ENCODE measurements around the gene SPOPL. TPM values are rescaled to one million over a fixed set of nuclear protein-coding genes. Genes with fewer than 3 reads are reported as not detected.

The SPOPL gene
- total RNA-seq, 1 experiment from 2014 or later: 13.6 TPM

GRCh38 chr2:138493334-138493733 is 8.2 kb upstream of the SPOPL start:
- no peak for DNase-seq
- Histone ChIP-seq H3K9ac (ENCODE audit: extremely low read depth, insufficient read length, low read length) (no peak overlapping the region), H3K23me2 (ENCODE audit: insufficient read length, low read depth, low read length, poor library complexity, severe bottlenecking) (no peaks in the 10 kb centered on the region), H3K9me3 (ENCODE audit: control insufficient read depth, low read depth, low read length) (no peaks in the 10 kb centered on the region), H3K4ac (ENCODE audit: low read depth, low read length) (no peak overlapping the region), H2AFZ (ENCODE audit: low read length) (no peak overlapping the region), H3K79me2 (ENCODE audit: insufficient read depth, low read length) (no peaks in the 10 kb centered on the region), H2AK5ac (ENCODE audit: insufficient read length, low read length) (no peak overlapping the region), H4K5ac (ENCODE audit: insufficient read length, low read depth, low read length) (no peak overlapping the region), H3K27me3 (ENCODE audit: insufficient read depth, low read length) (no peaks in the 10 kb centered on the region; the same call in 1 of the 2 replicates), H3T11ph (ENCODE audit: low read length) (no peak overlapping the region), H3K27ac (ENCODE audit: insufficient read length, low read depth, low read length) (no peak overlapping the region), H2BK12ac (ENCODE audit: insufficient read length, low read depth, low read length) (no peak overlapping the region), H3K14ac (ENCODE audit: insufficient read depth, low read length) (no peak overlapping the region), H3K23ac (ENCODE audit: insufficient read length, low read depth, low read length) (no peak overlapping the region), H3K4me1 (ENCODE audit: insufficient read depth, low read length) (no peaks in the 10 kb centered on the region), H2BK15ac (ENCODE audit: low read depth, low read length) (no peak overlapping the region), H2BK120ac (ENCODE audit: low read depth, low read length, poor library complexity, severe bottlenecking) (no peak overlapping the region), H4K8ac (replicated peaks; ENCODE audit: insufficient read length, low read depth, low read length) (no peak overlapping the region), H2BK5ac (ENCODE audit: insufficient read length, low read length) (no peak overlapping the region), H3K4me2 (ENCODE audit: insufficient read depth, insufficient read length, low read length) (no peak overlapping the region), H3K79me1 (ENCODE audit: insufficient read depth, low read depth, low read length, poor library complexity, severe bottlenecking) (no peaks in the 10 kb centered on the region), H3K56ac (ENCODE audit: insufficient read length, low read depth, low read length) (no peak overlapping the region), H4K91ac (ENCODE audit: insufficient read length, low read depth, low read length) (no peak overlapping the region), H2BK20ac (ENCODE audit: low read depth, low read length, poor library complexity, severe bottlenecking) (no peak overlapping the region), H4K20me1 (ENCODE audit: control insufficient read depth, insufficient read depth, insufficient read length) (no peaks in the 10 kb centered on the region), H3K18ac (ENCODE audit: insufficient read length, low read depth, low read length) (no peak overlapping the region)
- Mint-ChIP-seq H3K4me3 (no peak overlapping the region), H3K27me3 (ENCODE audit: low read depth) (no peaks in the 10 kb centered on the region), H3K9me3 (no peaks in the 10 kb centered on the region), H3K4me1 (peaks cover 23 to 24% of the 10 kb centered on the region in 2 experiments), H3K36me3 (ENCODE audit: insufficient read depth in 1 of 3, low read depth in 3 of 3) (peaks cover 0 to 5% (median 1%) of the 10 kb centered on the region in 3 experiments; a peak in 2 of 7 replicates), H3K27ac (peak overlapping the region in 1 of 3 experiments; percentile 7; a peak in 1 of 7 replicates)
- no CpG with 5 or more reads among the region's 4 CpGs for WGBS (ENCODE audit: extremely low coverage, insufficient read length, low lambda C conversion rate)
- no peak for TF ChIP-seq CTCF (conservative IDR thresholded peaks at IDR 0.05)
